ENCODE measurements around the gene HOXA11.

- TF ChIP-seq CTCF (conservative IDR thresholded peaks at IDR 0.05; ENCODE audit: low read depth, low read length), result no peak
- TF ChIP-seq BHLHE40 (IDR thresholded peaks at IDR 0.05; ENCODE audit: low read depth, low read length), result no peak
- no peak for TF ChIP-seq MXI1 (IDR thresholded peaks at IDR 0.05; ENCODE audit: borderline replicate concordance, low read depth, low read length)
- no peak for TF ChIP-seq RAD21 (IDR thresholded peaks at IDR 0.05; ENCODE audit: low read length)
- TF ChIP-seq POLR2A (IDR thresholded peaks at IDR 0.05; ENCODE audit: low read depth, low read length), result no peak
- TF ChIP-seq ELK1 (IDR thresholded peaks at IDR 0.05; ENCODE audit: borderline replicate concordance, low read depth, low read length), result no peak
- no peak for TF ChIP-seq SMC3 (IDR thresholded peaks at IDR 0.05; ENCODE audit: low read depth, low read length)
- no peak for TF ChIP-seq RCOR1 (IDR thresholded peaks at IDR 0.05; ENCODE audit: insufficient replicate concordance, low read length)
These were observed 7.9 kb downstream of the HOXA11 start for GRCh38 chr7:27176962-27177794.

Measured in IMR-90 (cell line).